PC-9 (cell line): ENCODE data around the gene FNBP1L. TPM values are rescaled to one million over a fixed set of nuclear protein-coding genes. Genes with fewer than 3 reads are reported as not detected.

ENCODE experiments used
- BruUV-seq: library from RNA; stranded (reverse); fragments of 400-500 nt; replicated peaks from 2 replicates; lab custom pipeline; 2021; lab: Mats Ljungman, UMichigan
- CTCF ChIA-PET: fragments of 300-600 bp; sonication (Branson Sonifier 250); formaldehyde crosslinking; loops from one replicate; lab custom pipeline; 2022; ENCODE audit warnings: antibody characterized with exemption; lab: Charles Lee
- POLR2A ChIA-PET: fragments of 300-600 bp; sonication (Branson Sonifier 250); formaldehyde crosslinking; loops from one replicate; lab custom pipeline; 2022; ENCODE audit warnings: antibody characterized with exemption; ENCODE audit not compliant: unreplicated experiment; lab: Charles Lee
- DNase-seq, 2 experiments: peaks; one replicate each; pipeline versions ENCODE4 v3.0.0 to v3.0.0-alpha.2; 2015 to 2022; ENCODE audit warnings: mixed read lengths in 1 of 2
- H2AFZ ChIP-seq: fragments of 200-600 bp; sonication (generic); 2 replicates; pipeline ENCODE4 v1.8.1; 2017; ENCODE audit warnings: antibody characterized with exemption
- H3F3A ChIP-seq: fragments of 200-600 bp; sonication (generic); 2 replicates; pipeline ENCODE4 v1.8.1; 2017; ENCODE audit warnings: antibody characterized with exemption, mild to moderate bottlenecking, low read depth; ENCODE audit not compliant: insufficient read depth
- H3K27ac ChIP-seq: fragments of 200-600 bp; sonication (generic); 2 replicates; pipeline ENCODE4 v1.6.1; 2016; ENCODE audit warnings: mixed run types
- H3K27me3 ChIP-seq: fragments of 200-600 bp; sonication (generic); 2 replicates; pipeline ENCODE4 v1.6.1; 2016; ENCODE audit warnings: low read depth, mixed run types; ENCODE audit not compliant: insufficient read depth
- H3K36me3 ChIP-seq: fragments of 200-600 bp; sonication (generic); 2 replicates; pipeline ENCODE4 v1.6.1; 2016; ENCODE audit warnings: low read depth, mixed run types
- H3K4me1 ChIP-seq: fragments of 200-600 bp; sonication (generic); replicated peaks from 2 replicates; pipeline ENCODE4 v1.6.1; 2016; ENCODE audit warnings: mixed run types; ENCODE audit not compliant: insufficient read depth
- H3K4me2 ChIP-seq: fragments of 200-600 bp; sonication (generic); 2 replicates; pipeline ENCODE4 v1.6.1; 2017; ENCODE audit warnings: mixed run types
- H3K4me3 ChIP-seq: fragments of 200-600 bp; sonication (generic); 2 replicates; pipeline ENCODE4 v1.6.1; 2016; ENCODE audit warnings: mixed run types
- H3K79me2 ChIP-seq: fragments of 200-600 bp; sonication (generic); 2 replicates; pipeline ENCODE4 v1.6.1; 2017; ENCODE audit warnings: low read depth, mixed run types
- H3K9me2 ChIP-seq: fragments of 200-600 bp; sonication (generic); 2 replicates; pipeline ENCODE4 v1.8.1; 2017; ENCODE audit warnings: mild to moderate bottlenecking; ENCODE audit not compliant: insufficient read depth
- H3K9me3 ChIP-seq: fragments of 200-600 bp; sonication (generic); 2 replicates; pipeline ENCODE4 v1.8.1; 2016; ENCODE audit warnings: low read depth; ENCODE audit not compliant: insufficient read depth
- H4K20me1 ChIP-seq: fragments of 200-600 bp; sonication (generic); 2 replicates; pipeline ENCODE4 v1.8.1; 2017; ENCODE audit not compliant: insufficient read depth
- CTCF ChIP-seq: fragments of 200-600 bp; sonication (generic); conservative IDR thresholded peaks from 2 replicates; pipeline ENCODE4 v1.6.1; 2017; ENCODE audit warnings: mixed run types, antibody characterized with exemption, mild to moderate bottlenecking, moderate library complexity
- EZH2 ChIP-seq: fragments of 200-600 bp; sonication (generic); IDR thresholded peaks from 2 replicates; pipeline ENCODE4 v1.8.0; 2017; ENCODE audit warnings: antibody characterized with exemption, low read depth
- intact Hi-C: fragments of 100-400 bp; cut with micrococcal nuclease; formaldehyde crosslinking; loops from one replicate; pipeline ENCODE4 v1.10.0; 2022; ENCODE audit not compliant: unreplicated experiment
- total RNA-seq: library from RNA; stranded (reverse); gene quantifications from 2 replicates; pipeline ENCODE4 v1.2.3, GENCODE V29; 2021

Gene FNBP1L
- total RNA-seq, 1 experiment from 2014 or later, result 34.3 TPM

- Histone ChIP-seq H4K20me1 (no peaks in the 10 kb centered on the region), H3K27ac (no peak overlapping the region), H3K4me2 (no peak overlapping the region), H3K9me2 (no peaks in the 10 kb centered on the region), H3K27me3 (no peaks in the 10 kb centered on the region), H3K4me1 (no peaks in the 10 kb centered on the region), H3F3A (no peaks in the 10 kb centered on the region), H3K4me3 (no peak overlapping the region), H2AFZ (no peak overlapping the region), H3K79me2 (no peaks in the 10 kb centered on the region), H3K36me3 (no peaks in the 10 kb centered on the region), H3K9me3 (peaks cover 12% of the 10 kb centered on the region)
- BruUV-seq, result no TSS peak
- intact Hi-C loops, result no loop called here
- ChIA-PET CTCF (no interaction called here), POLR2A (no interaction called here)
- TF ChIP-seq EZH2 (no peak), CTCF (no peak)
- no peak for DNase-seq
These were observed 36.9 kb upstream of the FNBP1L start for GRCh38 chr1:93411000-93411399.

GRCh38 chr1:93414749-93415148, 33.2 kb upstream of the FNBP1L start:
- H3K36me3 ChIP-seq, result no peaks in the 10 kb centered on the region
- H3K9me2 ChIP-seq, result no peaks in the 10 kb centered on the region
- ChIA-PET POLR2A (no interaction called here), CTCF (no interaction called here)
- intact Hi-C loops, result no loop called here
- no peak overlapping the region for H3K4me2 ChIP-seq
- H3K79me2 ChIP-seq, result no peaks in the 10 kb centered on the region
- no TSS peak for BruUV-seq
- no peaks in the 10 kb centered on the region for H3K4me1 ChIP-seq
- no peak for DNase-seq
- H3K4me3 ChIP-seq, result no peak overlapping the region
- no peak overlapping the region for H2AFZ ChIP-seq
- H3K9me3 ChIP-seq, result no peaks in the 10 kb centered on the region
- TF ChIP-seq CTCF (no peak), EZH2 (no peak)
- 0 out of 2 replicates have a peak, but pooled peaks cover 4% of the 10 kb centered on the region for H3F3A ChIP-seq
- no peak overlapping the region for H3K27ac ChIP-seq
- H4K20me1 ChIP-seq, result no peaks in the 10 kb centered on the region
- H3K27me3 ChIP-seq, result no peaks in the 10 kb centered on the region

GRCh38 chr1:93415296-93415695, 32.6 kb upstream of the FNBP1L start:
- no peaks in the 10 kb centered on the region for H3K4me1 ChIP-seq
- CTCF ChIA-PET, result no interaction called here
- POLR2A ChIA-PET, result no interaction called here
- 0 out of 2 replicates have a peak, but pooled peaks cover 4% of the 10 kb centered on the region for H3F3A ChIP-seq
- H3K27ac ChIP-seq, result no peak overlapping the region
- H3K9me3 ChIP-seq, result no peaks in the 10 kb centered on the region
- H3K4me2 ChIP-seq, result no peak overlapping the region
- H3K36me3 ChIP-seq, result no peaks in the 10 kb centered on the region
- H3K79me2 ChIP-seq, result no peaks in the 10 kb centered on the region
- H3K9me2 ChIP-seq, result no peaks in the 10 kb centered on the region
- TF ChIP-seq CTCF (no peak), EZH2 (no peak)
- H3K4me3 ChIP-seq, result no peak overlapping the region
- H2AFZ ChIP-seq, result no peak overlapping the region
- no peak for DNase-seq
- H3K27me3 ChIP-seq, result no peaks in the 10 kb centered on the region
- intact Hi-C loops, result no loop called here
- BruUV-seq, result no TSS peak
- H4K20me1 ChIP-seq, result no peaks in the 10 kb centered on the region
